Endothelial cell of umbilical vein (primary cell): Measurements from ENCODE around the gene GPR176. TPM values are rescaled to one million over a fixed set of nuclear protein-coding genes. Genes with fewer than 3 reads are reported as not detected.

Experiments used
- BruUV-seq: library from RNA; stranded (reverse); fragments of 400-500 nt; replicated peaks from 2 replicates; lab custom pipeline; 2021; lab: Mats Ljungman, UMichigan
- CTCF ChIA-PET: fragments of 300-600, 350-600 bp; sonication (Branson Sonifier 250); formaldehyde crosslinking; loops from one replicate; lab custom pipeline; 2021; ENCODE audit warnings: antibody characterized with exemption, inconsistent platforms; lab: Charles Lee
- POLR2A ChIA-PET: fragments of 300-600, 350-600 bp; sonication (Branson Sonifier 250); formaldehyde crosslinking; loops from one replicate; lab custom pipeline; 2021; ENCODE audit warnings: antibody characterized with exemption, inconsistent platforms; lab: Charles Lee
- DNase-seq: peaks from one replicate; pipeline ENCODE4 v3.0.0-alpha.2; 2011; ENCODE audit warnings: low read depth, low spot score
- FAIRE-seq: peaks from 2 replicates; lab custom pipeline; 2011; peaks lifted over from hg19 to GRCh38; lab: Jason Lieb, UNC
- H2AFZ ChIP-seq: 2 replicates; pipeline ENCODE4 v1.6.0; 2012; ENCODE audit warnings: low read depth, low read length, control low read depth, inconsistent platforms
- H3K27ac ChIP-seq: 2 replicates; pipeline ENCODE4 v1.5.1; 2011; ENCODE audit warnings: low read depth, mild to moderate bottlenecking, control low read depth, low read length, moderate library complexity; ENCODE audit not compliant: insufficient read depth
- H3K27me3 ChIP-seq, 2 experiments: 2 replicates each; pipeline versions ENCODE4 v1.6.0 to v1.6.1; 2011; ENCODE audit warnings: low read length in 2 of 2, mixed read lengths in 1 of 2; ENCODE audit not compliant: control insufficient read depth in 2 of 2, insufficient read depth in 2 of 2
- H3K36me3 ChIP-seq, 2 experiments: 2 replicates in 1 of 2; 3 replicates in 1 of 2; pipeline ENCODE4 v1.5.1; 2011; ENCODE audit warnings: low read length in 2 of 2, mild to moderate bottlenecking in 1 of 2, moderate library complexity in 1 of 2; ENCODE audit not compliant: control insufficient read depth in 2 of 2, insufficient read depth in 2 of 2; ENCODE audit errors: extremely low read depth in 1 of 2
- H3K4me1 ChIP-seq: 3 replicates; pipeline ENCODE4 v1.5.1; 2011; ENCODE audit warnings: mild to moderate bottlenecking, low read length; ENCODE audit not compliant: control insufficient read depth, insufficient read depth; ENCODE audit errors: extremely low read depth
- H3K4me2 ChIP-seq: 2 replicates; pipeline ENCODE4 v1.6.1; 2011; ENCODE audit warnings: low read length, control low read depth, mixed read lengths; ENCODE audit not compliant: insufficient read depth
- H3K4me3 ChIP-seq, 3 experiments: fragments of 200-600 bp in 1 of 3; sonication (generic), shearing (Covaris generic) in 1 of 3; replicated peaks in 1 of 3; 2 replicates each; pipeline ENCODE4 v1.5.1; 2011 to 2016; ENCODE audit warnings: control low read depth in 3 of 3, low read length in 3 of 3, mild to moderate bottlenecking in 2 of 3, inconsistent platforms in 1 of 3, low read depth in 1 of 3, moderate library complexity in 1 of 3; ENCODE audit not compliant: insufficient read depth in 1 of 3
- H3K79me2 ChIP-seq: 2 replicates; pipeline ENCODE4 v1.6.0; 2012; ENCODE audit warnings: low read length, inconsistent platforms; ENCODE audit not compliant: control insufficient read depth, insufficient read depth
- H3K9ac ChIP-seq: replicated peaks from 2 replicates; pipeline ENCODE3; 2011; ENCODE audit warnings: low read length, control low read depth; ENCODE audit not compliant: insufficient read depth; ENCODE audit errors: extremely low read depth
- H3K9me1 ChIP-seq: replicated peaks from 3 replicates; pipeline ENCODE4 v1.6.0; 2011; ENCODE audit warnings: mild to moderate bottlenecking, low read length; ENCODE audit not compliant: control insufficient read depth, insufficient read depth; ENCODE audit errors: extremely low read depth
- H3K9me3 ChIP-seq: replicated peaks from 2 replicates; pipeline ENCODE4 v1.5.1; 2012; ENCODE audit warnings: low read length, inconsistent platforms; ENCODE audit not compliant: control insufficient read depth, insufficient read depth
- H4K20me1 ChIP-seq: replicated peaks from 2 replicates; pipeline ENCODE3; 2011; ENCODE audit warnings: mild to moderate bottlenecking, low read length; ENCODE audit not compliant: control insufficient read depth, insufficient read depth; ENCODE audit errors: extremely low read depth
- CTCF ChIP-seq, 2 donors: IDR thresholded peaks; 1 replicate in 1 of 2; 2 replicates in 1 of 2; pipeline ENCODE4 v1.5.1; 2011; ENCODE audit warnings: low read length in 2 of 2, mild to moderate bottlenecking in 2 of 2, moderate library complexity in 2 of 2, control low read depth in 1 of 2, inconsistent platforms in 1 of 2, low read depth in 1 of 2; ENCODE audit not compliant: insufficient read depth in 1 of 2; ENCODE audit errors: extremely low read depth in 1 of 2
- EZH2 ChIP-seq: IDR thresholded peaks from 2 replicates; pipeline ENCODE4 v1.6.1; 2012; ENCODE audit warnings: borderline replicate concordance, low read depth, mild to moderate bottlenecking, moderate library complexity, low read length, inconsistent platforms; ENCODE audit not compliant: severe bottlenecking
- FOS ChIP-seq: IDR thresholded peaks from 2 replicates; pipeline ENCODE4 v1.6.1; 2011; ENCODE audit warnings: mild to moderate bottlenecking, low read length, moderate library complexity, borderline replicate concordance; ENCODE audit not compliant: insufficient read depth
- GATA2 ChIP-seq: IDR thresholded peaks from 2 replicates; pipeline ENCODE4 v1.7.0; 2011; ENCODE audit warnings: low read depth, mild to moderate bottlenecking, moderate library complexity, mixed read lengths, low read length; ENCODE audit not compliant: insufficient read length, insufficient read depth
- JUN ChIP-seq: IDR thresholded peaks from 2 replicates; pipeline ENCODE4 v1.6.1; 2011; ENCODE audit warnings: borderline replicate concordance, low read depth; ENCODE audit not compliant: insufficient read length, insufficient read depth
- MAX ChIP-seq: IDR thresholded peaks from 2 replicates; pipeline ENCODE4 v1.6.1; 2011; ENCODE audit not compliant: insufficient read depth, insufficient read length
- MYC ChIP-seq: IDR thresholded peaks from one replicate; pipeline ENCODE4 v1.6.1; 2011; ENCODE audit warnings: mild to moderate bottlenecking, low read depth, low read length
- POLR2A ChIP-seq: IDR thresholded peaks from 2 replicates; pipeline ENCODE4 v1.6.1; 2012; ENCODE audit warnings: low read depth, mild to moderate bottlenecking, control low read depth, low read length
- POLR2AphosphoS5 ChIP-seq: IDR thresholded peaks from 2 replicates; pipeline ENCODE4 v1.6.1; 2012; ENCODE audit warnings: low read depth, mild to moderate bottlenecking, control low read depth, low read length, moderate library complexity; ENCODE audit not compliant: insufficient read depth
- dilution Hi-C: fragments of 300-500 bp; cut with MboI; formaldehyde crosslinking; loops from one replicate; pipeline ENCODE4 v1.15.0; 2019; ENCODE audit warnings: low sequenced_read_pairs; ENCODE audit not compliant: extremely low pct_ligation_motif_present
- intact Hi-C: fragments of 100-400 bp; cut with micrococcal nuclease; formaldehyde crosslinking; loops from one replicate; pipeline ENCODE4 v1.10.0; 2022
- polyA plus RNA-seq, 4 experiments: library from polyadenylated mRNA; depleted of rRNA in 3 of 4; stranded (reverse) in 3 of 4; unstranded in 1 of 4; fragments of >200 nt; gene quantifications; 2 replicates each; pipeline versions ENCODE4 v1.2.1 to v1.2.3, GENCODE V29; 2011 to 2012; ENCODE audit warnings: missing spikeins in 1 of 4
- total RNA-seq: library from RNA; stranded (reverse); gene quantifications from 2 replicates; pipeline ENCODE4 v1.2.3, GENCODE V29; 2021

Gene GPR176
- total and polyA plus RNA-seq, 2 donors (not counting 3 experiments of a cell fraction or from before 2014, with no cell fraction given): 35.3 to 68.7 TPM

- intact Hi-C loops: loop anchor here (1.0 to 2.0 kb wide), 2 partner anchors 96 to 152 kb away; partner anchors contain the start of gene EIF2AK4
- no peaks in the 10 kb centered on the region for H3K9me3 ChIP-seq
- POLR2A ChIA-PET: no interaction called here
- H3K27me3 ChIP-seq: no peaks in the 10 kb centered on the region
- DNase-seq (peak; percentile 97), FAIRE-seq (peak; percentile 93)
- H3K4me1 ChIP-seq: peaks cover 26% of the 10 kb centered on the region
- no TSS peak for BruUV-seq
- TF ChIP-seq POLR2AphosphoS5 (peak; percentile 94), MYC (no peak), POLR2A (peak; percentile 90)
- H4K20me1 ChIP-seq: no peaks in the 10 kb centered on the region
- H3K9me1 ChIP-seq: no peaks in the 10 kb centered on the region
- peak within 1 kb of the TSS; percentile 89 for H3K4me2 ChIP-seq
- H3K79me2 ChIP-seq: peaks cover 5% of the 10 kb centered on the region
- dilution Hi-C loops: no loop called here
- peak within 1 kb of the TSS; percentile 87 to 98 (median 93) for H3K4me3 ChIP-seq
- H3K9ac ChIP-seq: peak within 1 kb of the TSS; percentile 90
- no peaks in the 10 kb centered on the region for H3K36me3 ChIP-seq
- peak within 1 kb of the TSS; percentile 91 for H2AFZ ChIP-seq
- CTCF ChIA-PET: interaction anchor here (0.9 to 2.2 kb wide), 7 partner anchors 26 to 1083 kb away, joined by 3 to 10 read pairs (median 4); no protein-coding TSS in a partner anchor
- H3K27ac ChIP-seq: peak within 1 kb of the TSS; percentile 67
Measured at GRCh38 chr15:39782441-39783138, 137.5 kb downstream of the GPR176 start, which contains the start of gene FSIP1. Gene FSIP1 (minus strand): TSS chr15:39782841. CDS start chr15:39776524, 6,317 bp downstream.

GRCh38 chr15:39781967-39782302, 138.1 kb downstream of the GPR176 start:
- intact Hi-C loops: loop anchor here (1.0 to 2.0 kb wide), 2 partner anchors 95 to 152 kb away; partner anchors contain the start of gene EIF2AK4
- TSS peak; percentile 18 for BruUV-seq
- Histone ChIP-seq H3K9ac (no peak overlapping the region), H3K4me1 (peaks cover 26% of the 10 kb centered on the region), H2AFZ (peak overlapping the region; percentile 82), H3K4me3 (peak overlapping the region in 2 of 3 experiments; percentile 50 to 98), H3K9me1 (no peaks in the 10 kb centered on the region), H3K27me3 (no peaks in the 10 kb centered on the region), H3K4me2 (peak overlapping the region; percentile 84), H3K27ac (no peak overlapping the region), H4K20me1 (no peaks in the 10 kb centered on the region), H3K36me3 (no peaks in the 10 kb centered on the region), H3K79me2 (peaks cover 5% of the 10 kb centered on the region), H3K9me3 (no peaks in the 10 kb centered on the region)
- TF ChIP-seq FOS: no peak
- no peak for TF ChIP-seq MYC
- no peak for TF ChIP-seq JUN
- no peak for TF ChIP-seq GATA2
- no peak for TF ChIP-seq CTCF (IDR thresholded peaks at IDR 0.05; ENCODE audit: extremely low read depth in 1 of 2, insufficient read depth in 1 of 2, low read depth in 1 of 2, low read length in 2 of 2)
- no peak for TF ChIP-seq EZH2
- no peak for TF ChIP-seq POLR2AphosphoS5
- no peak for TF ChIP-seq MAX
- TF ChIP-seq POLR2A: no peak
- FAIRE-seq (no peak), DNase-seq (no peak)
- dilution Hi-C loops: no loop called here
- POLR2A ChIA-PET: no interaction called here
- CTCF ChIA-PET: interaction anchor here (1.0 to 1.9 kb wide), 4 partner anchors 25 to 1082 kb away, joined by 3 to 10 read pairs (median 6); no protein-coding TSS in a partner anchor
